Activated CD8-positive, alpha-beta memory T cell treated with anti-CD3 and anti-CD28 coated beads for 36 hours (primary cell): ENCODE data around the gene RBBP8NL. TPM values are rescaled to one million over a fixed set of nuclear protein-coding genes. Genes with fewer than 3 reads are reported as not detected.
"Not testable (repeated sequence)": the region's sequence is repeated elsewhere in the genome, so short reads cannot be mapped to it uniquely, and the experiment has no call there.

Experiments
- CTCF ChIA-PET: fragments of 350-600 bp; sonication (Branson Sonifier 250); formaldehyde crosslinking; loops from one replicate; lab custom pipeline; 2021; ENCODE audit warnings: antibody characterized with exemption; lab: Charles Lee
- POLR2A ChIA-PET: fragments of 350-600 bp; sonication (Branson Sonifier 250); formaldehyde crosslinking; loops from one replicate; lab custom pipeline; 2021; ENCODE audit warnings: antibody characterized with exemption; lab: Charles Lee
- total RNA-seq, 2 experiments: library from RNA; stranded (reverse); gene quantifications; one replicate each; pipeline ENCODE4 v1.2.3, GENCODE V29; 2021

Gene RBBP8NL
- total RNA-seq, 2 experiments from 2014 or later, result not detected

DNA sequence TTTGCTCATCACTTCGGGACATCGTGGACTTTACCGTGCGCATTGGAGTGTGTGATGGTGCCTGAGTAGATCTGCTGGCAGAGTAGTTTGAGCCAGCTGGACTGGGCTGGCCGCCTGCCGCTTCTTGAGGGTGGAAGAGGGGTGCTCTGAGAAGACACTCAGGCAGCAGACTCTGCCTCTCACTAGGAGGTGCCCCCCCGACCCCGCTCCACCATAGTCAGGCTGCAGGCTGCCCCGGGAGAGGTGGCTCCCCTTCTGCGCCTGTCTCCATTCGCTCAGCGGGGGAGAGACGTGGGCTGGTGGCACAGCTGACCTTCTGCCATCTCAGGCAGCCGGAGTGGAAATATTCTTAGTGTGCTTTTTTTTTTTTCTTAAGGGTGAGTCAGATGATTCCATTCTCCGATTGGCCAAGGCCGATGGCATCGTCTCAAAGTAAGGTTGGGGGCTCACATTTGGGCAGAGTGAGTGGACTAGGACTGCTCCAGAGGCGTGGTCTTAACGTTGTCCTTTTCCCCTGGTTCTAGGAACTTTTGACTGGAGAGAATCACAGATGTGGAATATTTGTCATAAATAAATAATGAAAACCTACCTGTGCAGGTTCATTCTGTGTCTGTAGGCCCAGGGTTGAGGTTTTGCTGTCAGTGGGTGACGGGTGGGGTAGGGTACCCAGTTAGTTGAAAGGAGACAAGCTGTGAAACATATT is 39.3 kb downstream of the RBBP8NL start:
- CTCF ChIA-PET, result no interaction called here
- POLR2A ChIA-PET, result interaction anchor here (0.7 to 1.5 kb wide), 3 partner anchors 114 to 255 kb away, joined by 3 to 7 read pairs (median 5); no protein-coding TSS in a partner anchor

DNA sequence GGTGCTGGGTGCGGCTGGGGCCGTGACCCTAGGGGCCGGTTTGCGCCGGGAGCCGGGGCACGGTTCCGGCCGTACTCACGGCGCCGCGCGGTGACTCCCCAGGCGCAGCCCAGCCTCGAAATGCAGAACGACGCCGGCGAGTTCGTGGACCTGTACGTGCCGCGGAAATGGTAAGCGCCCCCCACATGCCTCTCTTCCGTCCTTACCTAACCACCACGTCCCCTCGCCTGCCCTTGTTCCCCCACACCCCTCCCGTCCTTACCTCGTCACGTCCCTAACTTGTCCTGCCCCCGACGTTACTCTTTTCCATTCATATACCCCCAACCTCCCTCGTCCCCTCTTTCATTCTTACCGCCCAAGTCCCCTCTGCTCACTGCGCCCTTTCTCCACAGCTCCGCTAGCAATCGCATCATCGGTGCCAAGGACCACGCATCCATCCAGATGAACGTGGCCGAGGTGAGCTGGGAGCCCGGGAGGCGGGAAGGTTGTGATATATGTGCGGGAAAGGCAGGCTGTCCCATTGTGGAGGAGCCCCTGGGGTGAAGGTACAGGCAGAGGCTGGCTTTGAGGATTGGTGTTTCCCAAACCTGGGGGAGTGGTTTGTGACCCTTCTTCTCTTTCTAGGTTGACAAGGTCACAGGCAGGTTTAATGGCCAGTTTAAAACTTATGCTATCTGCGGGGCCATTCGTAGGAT is 40.0 kb downstream of the RBBP8NL start:
- ChIA-PET POLR2A (interaction anchor here (0.7 to 1.5 kb wide), 6 partner anchors 9 to 256 kb away, joined by 3 to 8 read pairs (median 4); partner anchors contain the start of gene ADRM1), CTCF (interaction anchor here (1.0 kb wide), 1 partner anchor 23 kb away, joined by 4 read pairs; no protein-coding TSS in a partner anchor)

DNA sequence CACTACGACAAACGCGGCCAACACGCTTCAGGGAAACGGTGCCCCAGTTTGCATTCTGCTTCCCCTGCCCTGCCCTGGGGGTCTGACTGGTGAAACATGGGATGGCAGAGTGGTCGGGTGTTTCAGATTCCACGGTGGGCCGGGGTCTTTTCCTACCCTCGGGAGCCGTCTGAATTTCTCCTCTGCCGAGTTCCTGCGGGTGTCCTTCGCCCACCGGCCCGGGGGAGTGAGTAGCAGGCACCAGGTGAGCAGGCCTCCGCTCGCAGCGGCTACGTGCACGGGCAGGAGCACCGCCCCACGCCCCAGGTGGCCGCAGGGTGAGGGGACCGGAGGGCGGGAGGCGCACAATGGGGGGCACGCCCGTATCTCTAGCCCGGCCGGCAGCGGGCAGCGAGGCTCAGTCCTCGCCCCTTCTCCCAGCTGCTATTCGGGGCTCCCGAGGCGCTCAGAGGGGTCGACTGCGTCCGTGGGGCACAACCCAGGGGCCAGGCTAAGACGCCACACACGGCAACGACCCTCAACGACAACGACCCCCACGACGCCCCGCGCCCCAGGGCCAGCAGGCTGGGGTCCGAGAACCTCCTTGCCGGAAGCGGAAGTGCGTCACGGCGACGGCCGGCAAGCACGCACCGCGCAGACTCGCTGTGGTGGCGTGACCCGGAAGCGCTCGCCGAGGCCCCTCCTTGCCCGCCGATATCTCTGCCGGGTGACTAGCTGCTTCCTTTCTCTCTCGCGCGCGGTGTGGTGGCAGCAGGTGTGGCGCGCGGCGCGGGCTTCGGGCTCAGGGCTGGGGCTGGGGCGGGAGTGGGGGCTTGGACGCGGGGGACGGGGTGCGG is 40.7 kb downstream of the RBBP8NL start, which contains the start of gene RPS21:
Gene RPS21 (plus strand): TSS at position 721 of the 836 bp plus-strand sequence. CDS start 236 bp downstream, outside the sequence.
- ChIA-PET POLR2A (interaction anchor here (1.0 to 1.5 kb wide), 4 partner anchors 10 to 115 kb away, joined by 3 to 8 read pairs (median 4); partner anchors contain the start of gene ADRM1), CTCF (interaction anchor here (1.0 to 1.8 kb wide), 3 partner anchors 17 to 84 kb away, joined by 4 to 5 read pairs (median 5); no protein-coding TSS in a partner anchor)

DNA sequence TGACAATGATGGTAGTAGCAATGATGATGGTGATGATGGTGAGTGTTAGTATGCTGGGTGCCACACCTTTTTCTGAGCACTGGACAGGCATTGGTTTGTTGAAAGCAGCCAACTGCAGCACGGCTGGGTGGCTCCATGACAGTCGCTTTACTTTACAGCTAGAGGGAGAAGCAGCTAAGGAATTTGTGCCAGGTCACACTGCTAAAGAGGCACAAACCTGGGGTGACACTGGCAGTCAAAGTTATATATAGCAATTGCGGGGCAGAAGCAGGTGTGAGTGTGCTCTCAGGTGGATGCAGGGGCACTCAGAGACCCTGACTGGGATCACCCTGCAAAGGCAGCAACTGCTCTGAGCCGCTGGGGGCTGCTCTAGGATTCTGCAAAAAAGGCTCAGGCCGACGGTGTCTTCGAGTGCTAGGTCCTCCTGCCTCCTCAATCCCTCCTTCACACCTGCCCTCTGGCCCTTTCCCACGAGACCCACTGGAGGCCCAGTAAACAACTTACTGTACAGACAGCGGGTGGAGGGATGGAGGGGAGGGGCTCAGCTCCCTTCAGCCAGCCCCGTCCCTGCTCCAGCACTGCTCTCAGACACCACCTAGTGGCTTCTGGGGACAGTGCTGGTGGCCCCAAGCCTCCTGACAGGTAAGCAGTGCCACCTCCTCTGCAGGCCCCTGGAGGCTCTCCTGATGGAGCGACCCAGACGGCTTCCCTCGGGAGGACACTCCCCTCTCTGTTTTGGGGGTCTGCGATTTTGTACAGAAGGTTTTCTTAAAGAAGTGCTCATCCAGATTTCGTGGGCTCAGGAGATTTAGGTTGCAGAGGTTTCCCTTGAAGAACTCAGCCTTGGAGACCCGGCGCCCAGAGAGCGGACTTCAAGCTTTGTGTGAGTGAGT is 44.8 kb downstream of the RBBP8NL start:
- CTCF ChIA-PET, result interaction anchor here (0.6 to 2.0 kb wide), 13 partner anchors 13 to 372 kb away, joined by 3 to 14 read pairs (median 4); partner anchors contain the start of gene ADRM1
- POLR2A ChIA-PET, result no interaction called here

DNA sequence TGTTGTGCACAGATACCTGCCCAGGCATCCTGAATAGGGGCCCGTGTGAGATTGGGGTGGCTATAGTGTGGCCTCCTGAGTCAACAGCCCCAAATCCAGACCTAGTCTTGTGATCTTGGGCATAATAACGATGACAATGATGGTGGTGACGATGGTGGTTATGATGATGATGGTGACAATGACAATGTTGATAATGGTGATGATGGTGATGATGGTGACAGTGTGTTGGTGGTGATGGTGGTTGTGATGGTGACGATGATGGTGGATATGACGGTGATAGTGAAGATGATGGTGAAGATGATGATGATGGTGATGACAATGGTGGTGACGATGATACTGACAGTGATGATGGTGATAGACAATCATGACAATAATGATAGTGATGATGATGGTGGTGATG is 45.5 kb downstream of the RBBP8NL start:
- CTCF ChIA-PET, result interaction anchor here (1.2 to 2.0 kb wide), 5 partner anchors 13 to 371 kb away, joined by 4 to 14 read pairs (median 5); partner anchors contain the start of gene ADRM1
- POLR2A ChIA-PET, result no interaction called here

DNA sequence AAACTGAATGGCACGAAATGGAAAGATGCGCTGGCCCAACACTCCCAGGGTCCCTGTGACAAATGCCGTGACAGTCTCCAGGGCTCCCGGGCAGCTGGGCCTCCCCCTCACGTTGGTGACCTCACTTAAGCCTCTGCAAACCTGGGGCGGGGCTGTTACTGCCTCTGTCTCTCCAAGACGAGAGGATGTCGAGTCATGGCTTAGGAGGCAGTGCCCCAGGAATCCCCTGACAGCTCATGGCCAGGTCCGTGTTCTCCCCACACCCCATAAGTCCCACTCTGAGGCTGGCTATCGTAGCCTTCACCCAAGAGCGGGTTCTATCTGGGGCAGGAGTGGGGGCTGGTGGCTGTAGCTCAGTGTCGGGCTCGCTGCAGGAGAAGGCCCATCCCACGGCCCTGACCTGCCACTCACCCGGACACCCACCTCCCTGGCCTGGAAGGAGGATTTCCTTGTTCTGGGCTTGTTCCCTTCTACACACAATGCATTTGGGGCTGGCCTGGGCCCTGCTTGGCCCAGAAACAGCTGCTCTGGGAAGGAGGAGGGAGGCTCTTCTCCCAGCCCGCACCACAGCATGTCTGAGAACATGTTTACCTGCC is 46.0 kb downstream of the RBBP8NL start:
- POLR2A ChIA-PET, result no interaction called here
- CTCF ChIA-PET, result interaction anchor here (2.0 kb wide), 1 partner anchor 13 kb away, joined by 14 read pairs; no protein-coding TSS in a partner anchor

DNA sequence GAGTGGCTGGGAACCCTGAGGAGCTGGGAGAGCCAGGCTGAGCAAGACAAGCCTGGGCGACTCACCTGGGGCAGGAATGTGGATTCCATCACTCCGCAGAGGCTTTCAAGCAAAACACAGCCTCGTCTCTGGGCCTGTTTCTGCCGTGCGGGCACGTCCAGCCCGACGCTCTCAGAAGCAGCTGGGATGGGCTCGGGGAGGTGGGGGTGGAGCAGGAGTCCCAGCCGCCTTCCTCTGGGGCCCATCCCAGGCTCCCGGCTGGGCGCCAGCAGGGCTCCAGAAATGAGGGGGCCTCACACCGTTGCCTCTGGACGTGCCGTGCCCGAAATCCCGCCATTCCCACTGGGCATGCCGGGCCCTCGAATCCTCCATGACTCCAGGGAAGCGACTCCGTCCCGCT is 49.1 kb downstream of the RBBP8NL start:
- CTCF ChIA-PET, result no interaction called here
- POLR2A ChIA-PET, result no interaction called here

DNA sequence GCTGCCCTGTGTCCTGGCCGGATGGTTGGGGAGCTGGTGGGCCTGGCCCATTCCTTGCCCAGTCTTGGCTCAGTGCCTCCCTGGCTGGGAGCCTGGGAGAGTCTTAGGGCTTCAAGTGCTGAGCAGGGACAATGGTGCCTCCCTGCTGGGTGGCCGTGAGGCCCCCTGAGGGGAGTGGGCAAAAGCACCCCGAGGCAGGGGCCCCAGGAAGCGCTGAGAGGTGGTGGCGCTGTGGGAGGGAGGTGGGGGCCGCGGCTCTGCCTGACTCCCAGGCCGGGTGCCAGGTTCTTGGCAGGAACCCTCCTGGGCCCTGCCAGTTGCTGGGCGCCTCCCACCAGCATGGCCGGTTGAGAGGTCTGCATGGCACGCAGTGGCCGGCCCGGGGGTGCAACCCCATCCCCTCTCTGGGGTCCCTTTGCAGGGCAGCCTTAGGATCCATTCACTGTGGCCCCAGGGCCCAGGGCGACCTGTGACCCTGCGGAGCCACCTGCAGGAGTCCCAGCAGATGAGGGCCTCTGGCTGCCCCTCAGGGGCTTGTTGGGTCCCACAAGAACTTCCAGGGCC is 49.6 kb downstream of the RBBP8NL start:
- ChIA-PET CTCF (no interaction called here), POLR2A (no interaction called here)

DNA sequence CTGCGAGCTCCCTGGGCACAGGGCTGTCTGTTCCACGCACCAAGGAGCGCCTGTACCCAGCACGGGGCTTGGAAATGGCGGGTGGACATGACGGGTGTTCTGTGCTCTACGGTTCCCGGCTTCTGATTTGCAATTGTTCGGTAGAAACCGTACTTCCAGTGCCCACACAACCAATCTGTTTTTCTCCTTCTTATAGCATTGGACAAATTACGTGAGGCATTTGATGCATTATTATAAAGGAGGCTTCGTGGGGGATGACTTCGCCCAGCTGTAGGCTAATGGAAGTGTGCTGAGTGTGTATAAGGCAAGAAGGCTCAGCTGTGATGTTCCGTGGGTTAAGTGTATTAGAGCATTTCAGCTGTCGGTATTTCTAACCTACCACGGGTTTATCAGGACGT is 50.3 kb downstream of the RBBP8NL start:
- POLR2A ChIA-PET, result no interaction called here

DNA sequence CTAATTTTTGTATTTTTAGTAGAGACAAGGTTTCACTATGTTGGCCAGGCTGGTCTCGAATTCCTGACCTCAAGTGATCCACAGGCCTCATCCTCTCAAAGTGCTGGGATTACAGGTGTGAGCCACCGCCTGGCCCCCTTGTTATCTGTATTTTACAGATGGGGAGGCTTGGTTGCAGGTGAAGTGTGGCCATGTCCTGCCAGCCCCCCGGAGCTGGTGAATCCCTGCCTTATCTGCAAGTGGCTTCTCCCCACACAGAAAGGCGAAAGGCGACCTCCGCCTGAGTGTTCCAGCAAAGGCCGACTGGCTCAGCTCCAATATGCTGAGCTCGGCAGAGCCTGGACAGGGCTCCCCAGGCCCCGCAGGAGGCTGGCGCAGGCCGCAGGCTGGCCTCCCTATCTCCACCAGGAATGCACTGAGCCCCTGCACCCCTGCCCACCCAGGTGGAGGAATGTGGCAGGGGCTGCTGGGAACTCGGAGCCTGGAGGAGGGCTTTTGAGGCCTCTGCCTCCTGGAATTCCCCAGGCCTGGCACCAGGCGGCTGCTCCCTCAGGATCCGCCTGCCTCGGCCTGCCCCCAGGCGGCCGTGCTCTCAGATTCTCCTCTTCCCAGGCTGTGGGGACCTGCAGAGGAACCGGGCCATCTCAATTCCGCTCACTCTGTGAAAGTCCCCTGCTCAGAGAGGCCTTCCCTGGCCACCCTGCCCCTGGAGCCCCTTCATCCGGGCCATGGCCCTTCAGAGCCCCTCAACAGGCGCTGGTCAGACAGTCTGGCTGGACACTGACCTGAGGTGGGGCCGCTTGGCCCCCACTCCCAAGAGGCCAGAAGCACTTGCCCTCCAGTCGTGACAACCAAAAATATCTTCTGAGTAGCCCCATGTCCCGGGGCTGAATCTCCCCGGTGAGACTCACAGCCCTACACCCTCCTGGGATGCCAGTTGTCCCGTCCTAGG is 51.0 kb downstream of the RBBP8NL start:
- POLR2A ChIA-PET, result no interaction called here
- CTCF ChIA-PET, result no interaction called here

More for the DNA sequence above, 50.3 kb downstream of the RBBP8NL start:
- CTCF ChIA-PET, result no interaction called here

DNA sequence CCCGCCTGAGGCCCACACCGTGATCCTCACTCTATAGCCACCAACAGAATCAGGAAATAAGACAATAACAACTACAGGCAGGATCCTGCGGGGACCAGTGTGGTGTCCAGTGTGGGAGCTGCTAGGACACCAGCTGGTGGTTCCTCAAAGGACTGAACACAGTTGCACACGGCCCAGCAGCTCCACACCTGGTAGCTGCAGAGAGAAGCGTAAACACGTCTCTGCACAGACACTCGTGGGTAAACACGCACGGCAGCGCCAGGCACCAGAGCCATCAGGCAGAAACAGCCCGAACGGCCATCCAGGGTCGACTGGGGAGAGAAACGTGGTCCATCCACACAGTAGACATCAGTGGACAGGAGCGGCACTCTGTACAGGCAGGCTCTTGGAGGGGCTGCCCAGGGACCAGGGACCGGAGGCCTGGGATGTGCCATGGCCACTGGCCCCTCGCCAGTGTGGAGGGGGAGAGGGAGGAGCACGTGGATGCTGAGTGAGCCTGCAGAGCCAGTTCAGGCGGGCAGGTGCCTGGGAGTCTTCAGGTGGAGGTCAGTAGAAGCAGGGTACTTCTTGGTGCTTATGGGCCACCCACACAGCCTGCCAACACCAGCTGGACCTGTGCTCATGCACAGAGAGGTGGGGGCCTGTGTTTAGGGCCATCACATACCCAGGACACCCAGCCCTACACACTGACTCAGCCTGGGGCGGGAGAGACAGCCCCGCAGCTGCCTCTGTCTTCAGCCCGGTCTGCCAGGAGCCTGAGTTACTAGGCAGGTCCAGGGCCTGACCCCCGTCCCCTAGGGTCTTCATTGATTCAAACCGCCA is 52.8 kb downstream of the RBBP8NL start:
- ChIA-PET POLR2A (no interaction called here), CTCF (no interaction called here)

DNA sequence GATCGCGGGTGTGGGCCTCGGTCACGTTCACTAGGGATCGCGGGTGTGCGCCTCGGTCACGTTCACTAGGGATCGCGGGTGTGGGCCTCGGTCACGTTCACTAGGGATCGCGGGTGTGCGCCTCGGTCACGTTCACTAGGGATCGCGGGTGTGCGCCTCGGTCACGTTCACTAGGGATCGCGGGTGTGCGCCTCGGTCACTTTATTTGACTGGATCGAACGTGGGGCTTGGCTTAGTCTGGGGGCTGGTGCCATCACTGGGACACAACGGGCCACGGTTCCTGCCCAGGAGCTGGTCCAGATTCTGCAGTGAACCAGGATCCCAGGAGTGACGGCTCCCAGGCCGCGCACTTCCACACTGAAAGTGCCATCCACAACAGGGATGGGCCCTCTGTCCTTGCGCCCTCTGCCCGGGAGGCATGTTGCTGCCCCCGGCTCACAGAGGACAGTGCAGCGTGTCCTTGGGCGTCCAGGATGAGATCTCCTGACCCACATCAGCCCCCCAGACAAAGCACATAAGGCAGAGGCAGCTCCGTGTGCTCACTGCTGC is 53.6 kb downstream of the RBBP8NL start:
- CTCF ChIA-PET, POLR2A ChIA-PET: not testable (repeated sequence)

DNA sequence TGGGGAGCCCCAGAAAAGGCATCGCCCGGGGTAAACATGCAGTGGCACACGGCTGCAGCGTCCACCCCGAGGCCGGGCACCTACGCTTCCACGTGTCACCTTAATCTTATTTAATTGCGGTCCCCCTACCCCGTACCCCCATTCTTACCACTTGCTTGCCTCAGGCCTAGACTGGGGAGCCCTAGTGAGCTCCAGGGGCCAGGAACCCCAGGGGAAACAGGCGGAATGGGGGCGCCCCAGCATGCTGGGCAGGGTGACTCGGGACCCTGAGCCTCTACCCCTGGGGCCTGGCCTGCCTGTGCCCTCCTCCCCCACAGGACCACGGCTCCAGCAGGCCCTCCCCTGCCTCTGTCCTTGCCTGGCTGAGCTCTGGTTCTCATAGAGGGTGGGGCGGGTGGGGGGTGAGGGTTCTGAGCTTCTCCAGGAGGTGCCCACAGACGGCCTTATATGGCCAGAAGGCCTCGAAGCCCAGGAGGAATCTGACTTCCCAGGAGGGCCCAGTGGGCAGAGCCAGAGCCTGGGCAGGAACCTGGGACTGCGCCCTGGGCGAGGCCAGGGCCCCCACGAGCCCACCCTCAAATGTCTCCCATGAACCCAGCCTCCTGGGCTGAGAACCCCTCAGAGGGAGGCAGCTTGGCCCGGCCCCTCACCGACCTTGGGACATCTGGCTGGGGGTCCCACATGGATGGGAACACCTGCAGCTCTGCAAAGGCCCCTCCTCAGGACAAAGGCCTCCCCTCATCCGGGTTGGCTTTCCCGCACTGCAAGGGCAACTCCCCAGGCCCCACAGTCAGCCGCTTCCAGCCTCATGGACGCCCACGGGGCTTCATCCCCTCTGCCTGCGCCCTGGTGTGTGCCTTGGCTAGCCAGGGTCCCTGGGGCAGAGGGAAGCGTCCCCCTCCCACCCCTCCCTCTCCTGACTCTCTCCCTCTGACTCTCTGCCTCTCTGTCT is 55.0 kb downstream of the RBBP8NL start:
- ChIA-PET POLR2A (no interaction called here), CTCF (no interaction called here)

DNA sequence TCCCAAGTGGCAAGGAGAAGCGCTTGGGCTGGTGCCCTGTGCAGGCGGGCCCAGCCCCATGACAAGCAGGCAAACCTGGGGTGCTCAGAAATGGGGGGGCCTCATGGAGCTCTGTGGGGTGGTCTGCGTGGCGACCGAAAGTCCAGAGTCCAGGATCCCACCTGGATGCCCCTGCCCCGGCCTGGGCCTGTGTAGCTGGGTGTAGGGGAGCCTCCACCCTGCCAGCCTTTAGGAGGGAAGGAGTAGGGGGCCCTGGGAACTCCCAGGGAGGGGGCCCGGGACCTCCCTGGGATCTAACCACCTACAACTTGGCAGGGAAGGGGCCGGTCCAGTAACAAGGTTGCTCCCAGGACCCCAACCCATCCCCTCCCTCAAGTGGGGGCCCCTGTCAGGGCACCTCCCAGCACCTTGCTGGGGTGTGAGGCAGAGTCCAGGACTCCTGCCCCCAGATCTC is 55.7 kb downstream of the RBBP8NL start:
- ChIA-PET CTCF (no interaction called here), POLR2A (no interaction called here)
